Amygdala (tissue), 56 donors: ENCODE results near the gene RER1.

Experiments used
- DNase-seq, 56 donors: peaks; one replicate each; lab custom pipeline; 2025; lab: John Stamatoyannopoulos, UW

Gene RER1

GRCh38 chr1:2391041-2391930 lies at the start of gene RER1, which contains the start of gene MORN1:
Gene RER1 (plus strand): TSS chr1:2391841. CDS start chr1:2395791, 3,950 bp downstream.
Gene MORN1 (minus strand): TSS chr1:2391554. CDS start chr1:2391533, 21 bp downstream.
- DNase-seq: peak; percentile 59 to 99 (median 97)

GRCh38 chr1:2342384-2343022 lies 49.1 kb upstream of the RER1 start:
- DNase-seq: no peak

GRCh38 chr1:2343023-2343935 lies 48.4 kb upstream of the RER1 start:
- peak in 4 of 56 donors; percentile 18 to 39 (median 26) for DNase-seq

GRCh38 chr1:2344121-2344681 lies 47.4 kb upstream of the RER1 start:
- DNase-seq: no peak

GRCh38 chr1:2344744-2345296 lies 46.8 kb upstream of the RER1 start:
- no peak for DNase-seq

- DNase-seq: no peak
These were observed 46.2 kb upstream of the RER1 start for GRCh38 chr1:2345297-2346075.

GRCh38 chr1:2346691-2347408 lies 44.8 kb upstream of the RER1 start:
- no peak for DNase-seq

GRCh38 chr1:2347409-2347785 lies 44.2 kb upstream of the RER1 start:
- DNase-seq: no peak

- DNase-seq: no peak
These were observed 43.7 kb upstream of the RER1 start for GRCh38 chr1:2347896-2348295.

GRCh38 chr1:2348346-2349325 lies 43.0 kb upstream of the RER1 start:
- no peak for DNase-seq

- no peak for DNase-seq
These were observed 41.8 kb upstream of the RER1 start for GRCh38 chr1:2349806-2350205.

- no peak for DNase-seq
These were observed 41.1 kb upstream of the RER1 start for GRCh38 chr1:2350501-2350900.

- DNase-seq: no peak
These were observed 40.6 kb upstream of the RER1 start for GRCh38 chr1:2350911-2351655.

- no peak for DNase-seq
These were observed 39.9 kb upstream of the RER1 start for GRCh38 chr1:2351723-2352122.

GRCh38 chr1:2352341-2352896 lies 39.2 kb upstream of the RER1 start:
- no peak for DNase-seq

- DNase-seq: no peak
These were observed 38.6 kb upstream of the RER1 start for GRCh38 chr1:2352897-2353550.
